ENCODE data around the gene PRDM15.

Gene PRDM15

DNA sequence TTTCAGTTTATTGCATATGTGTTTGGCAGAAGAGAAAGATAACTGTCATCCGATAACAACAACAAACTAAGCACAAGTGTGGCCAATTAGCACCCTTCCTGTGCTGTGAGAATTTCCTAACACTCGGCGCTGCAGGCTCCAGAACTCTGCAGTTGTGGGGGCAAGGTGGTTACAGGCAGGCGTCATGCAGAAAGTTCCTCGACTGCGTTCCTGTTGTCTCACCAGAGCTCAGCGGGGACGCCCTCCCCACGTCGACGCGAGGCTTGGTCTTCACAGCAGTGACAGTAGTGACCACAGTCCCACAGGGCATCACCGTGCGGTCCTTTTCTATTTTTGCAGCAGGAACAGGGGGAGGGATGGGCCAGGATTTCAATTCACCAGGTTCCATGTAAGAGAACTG lies 27.6 kb upstream of the PRDM15 start:
- no peak for DNase-seq
- Histone ChIP-seq H4K8ac (ENCODE audit: low read depth, low read length) (no peak overlapping the region), H3K14ac (ENCODE audit: low read length) (no peak overlapping the region), H3K36me3 (ENCODE audit: control insufficient read depth in 1 of 2, insufficient read depth in 2 of 2, low read length in 2 of 2) (no peaks in the 10 kb centered on the region), H4K91ac (ENCODE audit: low read depth, low read length) (no peak overlapping the region), H4K12ac (ENCODE audit: low read depth, low read length) (no peak overlapping the region), H3K18ac (ENCODE audit: low read length) (no peak overlapping the region), H3K27me3 (ENCODE audit: insufficient read depth, low read length) (no peaks in the 10 kb centered on the region), H3K79me1 (ENCODE audit: low read length) (no peaks in the 10 kb centered on the region), H3K9me3 (ENCODE audit: insufficient read depth, low read depth, low read length) (no peaks in the 10 kb centered on the region), H2AK5ac (ENCODE audit: low read length) (no peak overlapping the region), H2BK5ac (ENCODE audit: low read depth, low read length, poor library complexity) (no peak overlapping the region), H3K9ac (ENCODE audit: low read length) (no peak overlapping the region), H2BK12ac (ENCODE audit: low read length) (no peak overlapping the region), H3K4me3 (ENCODE audit: low read depth, low read length) (no peak overlapping the region), H2BK120ac (ENCODE audit: insufficient read depth, low read length, poor library complexity) (no peak overlapping the region), H3K4me2 (ENCODE audit: low read length) (no peak overlapping the region), H2AFZ (ENCODE audit: insufficient read depth, low read length, poor library complexity) (no peak overlapping the region), H3K23ac (ENCODE audit: low read length) (no peak overlapping the region), H3K27ac (ENCODE audit: low read depth, low read length) (no peak overlapping the region), H3K4me1 (ENCODE audit: control insufficient read depth in 1 of 2, insufficient read depth in 2 of 2, low read length in 2 of 2) (no peaks in the 10 kb centered on the region), H3K4ac (ENCODE audit: low read depth, low read length) (no peak overlapping the region), H3K79me2 (ENCODE audit: control insufficient read depth, insufficient read depth, low read length, poor library complexity) (no peaks in the 10 kb centered on the region)
- no CpG with 5 or more reads among the region's 14 CpGs for WGBS (ENCODE audit: extremely low coverage, insufficient coverage, insufficient read length)

DNA sequence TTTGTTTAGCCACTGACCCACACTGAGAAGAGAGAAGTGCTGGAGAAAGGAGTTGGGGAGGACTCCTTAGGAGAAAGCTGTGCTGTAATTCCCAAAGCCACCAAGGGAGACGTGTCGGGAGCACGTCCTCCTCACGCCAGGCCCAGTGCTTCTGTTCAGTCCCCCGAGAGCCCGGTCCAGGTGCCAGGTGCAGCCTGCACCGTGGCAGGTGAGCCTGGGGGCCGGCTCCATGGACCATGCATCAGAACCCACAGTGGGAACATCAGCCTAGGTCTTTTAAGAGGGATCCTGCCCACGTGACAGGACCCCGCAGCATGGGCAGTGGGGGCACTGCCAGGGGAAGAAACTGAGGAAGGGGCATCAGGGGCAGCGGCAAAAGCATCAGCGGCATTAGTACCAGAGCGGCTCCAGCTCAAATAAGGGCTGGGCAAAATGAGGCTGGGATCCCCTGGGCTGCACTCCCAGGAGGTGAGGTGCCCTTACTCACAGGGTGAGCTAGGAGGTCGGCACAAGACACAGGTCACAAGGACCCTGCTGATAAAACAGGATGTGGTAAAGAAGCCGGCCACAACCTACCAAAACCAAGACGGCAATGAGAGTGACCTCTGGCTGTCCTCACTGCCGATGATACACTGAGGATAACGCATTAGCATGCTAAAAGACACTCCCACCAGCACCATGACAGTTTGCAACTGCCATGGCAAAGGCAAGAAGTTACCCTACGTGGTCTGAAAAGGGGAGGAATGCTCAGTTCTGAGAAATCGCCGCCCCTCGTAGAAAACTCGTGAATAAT lies 24.6 kb upstream of the PRDM15 start:
- Histone ChIP-seq H3K79me2 (ENCODE audit: control insufficient read depth, insufficient read depth, low read length, poor library complexity) (no peaks in the 10 kb centered on the region), H2BK120ac (ENCODE audit: insufficient read depth, low read length, poor library complexity) (no peak overlapping the region), H4K8ac (ENCODE audit: low read depth, low read length) (no peak overlapping the region), H3K9ac (ENCODE audit: low read length) (no peak overlapping the region), H3K79me1 (ENCODE audit: low read length) (no peaks in the 10 kb centered on the region), H3K9me3 (ENCODE audit: insufficient read depth, low read depth, low read length) (no peaks in the 10 kb centered on the region), H3K4me3 (ENCODE audit: low read depth, low read length) (no peak overlapping the region), H4K12ac (ENCODE audit: low read depth, low read length) (no peak overlapping the region), H3K27me3 (ENCODE audit: insufficient read depth, low read length) (no peaks in the 10 kb centered on the region), H2BK5ac (ENCODE audit: low read depth, low read length, poor library complexity) (no peak overlapping the region), H3K36me3 (ENCODE audit: control insufficient read depth in 1 of 2, insufficient read depth in 2 of 2, low read length in 2 of 2) (no peaks in the 10 kb centered on the region), H4K91ac (ENCODE audit: low read depth, low read length) (no peak overlapping the region), H3K23ac (ENCODE audit: low read length) (no peak overlapping the region), H3K4me1 (ENCODE audit: control insufficient read depth in 1 of 2, insufficient read depth in 2 of 2, low read length in 2 of 2) (no peaks in the 10 kb centered on the region), H3K14ac (ENCODE audit: low read length) (no peak overlapping the region), H2BK12ac (ENCODE audit: low read length) (no peak overlapping the region), H3K27ac (ENCODE audit: low read depth, low read length) (no peak overlapping the region), H3K4ac (ENCODE audit: low read depth, low read length) (no peak overlapping the region), H3K18ac (ENCODE audit: low read length) (no peak overlapping the region), H3K4me2 (ENCODE audit: low read length) (no peak overlapping the region), H2AK5ac (ENCODE audit: low read length) (no peak overlapping the region), H2AFZ (ENCODE audit: insufficient read depth, low read length, poor library complexity) (no peak overlapping the region)
- WGBS (ENCODE audit: extremely low coverage, insufficient coverage, insufficient read length), result no CpG with 5 or more reads among the region's 23 CpGs
- no peak for DNase-seq

DNA sequence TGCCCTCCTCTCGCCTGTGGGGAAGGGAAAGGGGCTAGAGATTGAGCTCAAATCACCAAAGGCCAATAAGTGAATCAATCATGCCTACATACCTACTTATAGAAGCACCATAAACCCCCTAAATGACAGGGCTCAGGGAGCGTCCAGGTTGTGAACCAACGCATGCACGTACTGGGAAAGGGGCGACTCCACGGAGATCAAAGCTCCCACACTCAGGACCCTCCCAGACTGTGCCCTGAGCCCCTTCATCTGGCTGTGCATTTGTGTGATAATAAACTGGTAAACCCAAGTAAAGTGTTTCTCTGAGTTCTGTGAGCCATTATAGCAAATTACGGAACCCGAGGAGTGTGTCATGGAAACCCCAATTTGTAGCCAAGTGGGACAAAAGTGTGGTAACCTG lies 23.8 kb upstream of the PRDM15 start:
- DNase-seq, result no peak
- Histone ChIP-seq H3K4me1 (ENCODE audit: control insufficient read depth in 1 of 2, insufficient read depth in 2 of 2, low read length in 2 of 2) (peaks cover 0 to 2% of the 10 kb centered on the region in 2 experiments), H2BK5ac (ENCODE audit: low read depth, low read length, poor library complexity) (no peak overlapping the region), H3K9ac (ENCODE audit: low read length) (no peak overlapping the region), H3K4ac (ENCODE audit: low read depth, low read length) (no peak overlapping the region), H4K91ac (ENCODE audit: low read depth, low read length) (no peak overlapping the region), H3K79me2 (ENCODE audit: control insufficient read depth, insufficient read depth, low read length, poor library complexity) (no peaks in the 10 kb centered on the region), H4K8ac (ENCODE audit: low read depth, low read length) (no peak overlapping the region), H2BK12ac (ENCODE audit: low read length) (no peak overlapping the region), H2AK5ac (ENCODE audit: low read length) (no peak overlapping the region), H3K23ac (ENCODE audit: low read length) (no peak overlapping the region), H3K27ac (ENCODE audit: low read depth, low read length) (no peak overlapping the region), H3K9me3 (ENCODE audit: insufficient read depth, low read depth, low read length) (no peaks in the 10 kb centered on the region), H2AFZ (ENCODE audit: insufficient read depth, low read length, poor library complexity) (no peak overlapping the region), H3K36me3 (ENCODE audit: control insufficient read depth in 1 of 2, insufficient read depth in 2 of 2, low read length in 2 of 2) (no peaks in the 10 kb centered on the region), H3K4me3 (ENCODE audit: low read depth, low read length) (no peak overlapping the region), H3K27me3 (ENCODE audit: insufficient read depth, low read length) (no peaks in the 10 kb centered on the region), H3K18ac (ENCODE audit: low read length) (no peak overlapping the region), H3K14ac (ENCODE audit: low read length) (no peak overlapping the region), H3K4me2 (ENCODE audit: low read length) (no peak overlapping the region), H2BK120ac (ENCODE audit: insufficient read depth, low read length, poor library complexity) (no peak overlapping the region), H3K79me1 (ENCODE audit: low read length) (no peaks in the 10 kb centered on the region), H4K12ac (ENCODE audit: low read depth, low read length) (no peak overlapping the region)
- no CpG with 5 or more reads among the region's 8 CpGs for WGBS (ENCODE audit: extremely low coverage, insufficient coverage, insufficient read length)

DNA sequence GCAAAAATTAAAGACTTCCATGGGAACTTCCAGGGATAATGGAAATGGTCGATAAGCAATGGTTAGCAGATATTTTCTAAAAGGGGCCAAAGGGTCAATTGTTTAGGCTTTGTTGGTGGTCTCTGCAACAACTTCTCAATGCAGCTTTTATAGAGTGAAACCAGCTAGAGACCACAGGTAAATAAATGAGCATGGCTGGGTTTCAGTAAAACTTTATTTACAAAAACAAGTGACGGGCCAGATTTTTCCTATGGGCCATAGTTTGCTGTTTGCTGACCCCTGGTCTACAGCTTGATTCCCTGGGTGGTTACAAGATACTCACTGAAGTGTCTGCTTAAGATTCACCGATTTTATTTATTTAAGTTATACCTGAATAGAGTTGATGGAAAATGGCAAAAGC lies 22.6 kb upstream of the PRDM15 start:
- no peak overlapping the region for H3K4me3 ChIP-seq (ENCODE audit: low read depth, low read length)
- no peak overlapping the region for H3K14ac ChIP-seq (ENCODE audit: low read length)
- no peaks in the 10 kb centered on the region for H3K9me3 ChIP-seq (ENCODE audit: insufficient read depth, low read depth, low read length)
- H3K4ac ChIP-seq (ENCODE audit: low read depth, low read length), result no peak overlapping the region
- no peak overlapping the region for H3K18ac ChIP-seq (ENCODE audit: low read length)
- no CpG with 5 or more reads among the region's 3 CpGs for WGBS (ENCODE audit: extremely low coverage, insufficient coverage, insufficient read length)
- no peak overlapping the region for H2BK5ac ChIP-seq (ENCODE audit: low read depth, low read length, poor library complexity)
- no peaks in the 10 kb centered on the region for H3K36me3 ChIP-seq (ENCODE audit: control insufficient read depth in 1 of 2, insufficient read depth in 2 of 2, low read length in 2 of 2)
- H3K4me1 ChIP-seq (ENCODE audit: control insufficient read depth in 1 of 2, insufficient read depth in 2 of 2, low read length in 2 of 2), result peaks cover 2 to 12% of the 10 kb centered on the region in 2 experiments
- H3K23ac ChIP-seq (ENCODE audit: low read length), result no peak overlapping the region
- H2BK12ac ChIP-seq (ENCODE audit: low read length), result no peak overlapping the region
- H3K27ac ChIP-seq (ENCODE audit: low read depth, low read length), result no peak overlapping the region
- H4K8ac ChIP-seq (ENCODE audit: low read depth, low read length), result no peak overlapping the region
- H3K79me1 ChIP-seq (ENCODE audit: low read length), result no peaks in the 10 kb centered on the region
- no peak overlapping the region for H2BK120ac ChIP-seq (ENCODE audit: insufficient read depth, low read length, poor library complexity)
- no peaks in the 10 kb centered on the region for H3K27me3 ChIP-seq (ENCODE audit: insufficient read depth, low read length)
- no peak overlapping the region for H2AFZ ChIP-seq (ENCODE audit: insufficient read depth, low read length, poor library complexity)
- no peak for DNase-seq
- H4K12ac ChIP-seq (ENCODE audit: low read depth, low read length), result no peak overlapping the region
- no peak overlapping the region for H2AK5ac ChIP-seq (ENCODE audit: low read length)
- no peak overlapping the region for H4K91ac ChIP-seq (ENCODE audit: low read depth, low read length)
- no peak overlapping the region for H3K9ac ChIP-seq (ENCODE audit: low read length)
- H3K4me2 ChIP-seq (ENCODE audit: low read length), result no peak overlapping the region
- H3K79me2 ChIP-seq (ENCODE audit: control insufficient read depth, insufficient read depth, low read length, poor library complexity), result no peaks in the 10 kb centered on the region
